B cell (primary cell): ENCODE results near the gene RAD17.

Source experiments
- CTCF ChIP-seq: fragments of 200-600 bp; IDR thresholded peaks from one replicate; pipeline ENCODE4 v1.8.0; 2022; ENCODE audit warnings: antibody characterized with exemption, mild to moderate bottlenecking
- EZH2 ChIP-seq: IDR thresholded peaks from 2 replicates; pipeline ENCODE4 v1.6.1; 2012; ENCODE audit warnings: borderline replicate concordance, low read depth, mild to moderate bottlenecking, moderate library complexity, low read length; ENCODE audit not compliant: insufficient read depth, poor library complexity, severe bottlenecking

GRCh38 chr5:69360442-69360841, 9.2 kb upstream of the RAD17 start:
- TF ChIP-seq CTCF, result no peak
- no peak for TF ChIP-seq EZH2
